WERI-Rb-1 (cell line): Measurements from ENCODE around the gene CSRP3.

Experiments
- DNase-seq: peaks from one replicate; pipeline ENCODE4 v3.0.0-alpha.2; 2020
- H3K27ac ChIP-seq: fragments of 250-450 bp; sonication (Bioruptor Pico); 2 replicates; pipeline ENCODE4 v1.5.1; 2020; ENCODE audit warnings: mild to moderate bottlenecking, moderate library complexity
- H3K27me3 ChIP-seq: fragments of 250-450 bp; sonication (Bioruptor Pico); 2 replicates; pipeline ENCODE4 v1.5.1; 2021; ENCODE audit warnings: mild to moderate bottlenecking, low read depth, moderate library complexity; ENCODE audit not compliant: insufficient read depth, severe bottlenecking
- H3K36me3 ChIP-seq: fragments of 250-450 bp; sonication (Bioruptor Pico); 2 replicates; pipeline ENCODE4 v1.5.1; 2020; ENCODE audit warnings: mild to moderate bottlenecking, moderate library complexity
- H3K4me3 ChIP-seq: 2 replicates; pipeline ENCODE4 v1.5.1; 2011; ENCODE audit warnings: low read depth, mild to moderate bottlenecking, control low read depth, low read length
- H3K9me3 ChIP-seq: fragments of 250-450 bp; sonication (Bioruptor Pico); 2 replicates; pipeline ENCODE4 v1.5.1; 2021; ENCODE audit warnings: mild to moderate bottlenecking, moderate library complexity; ENCODE audit not compliant: severe bottlenecking
- TF ChIP-seq, protein P1 (sequence below): IDR thresholded peaks from 2 replicates; pipeline ENCODE4 v1.5.1; 2011; ENCODE audit warnings: low read depth, mild to moderate bottlenecking, control low read depth, inconsistent platforms, low read length

The CSRP3 gene

GRCh38 chr11:19173004-19173689, 28.6 kb downstream of the CSRP3 start:
- peaks cover 28% of the 10 kb centered on the region for H3K36me3 ChIP-seq
- DNase-seq = no peak
- H3K27ac ChIP-seq = no peak overlapping the region

GRCh38 chr11:19168090-19168489, 33.7 kb downstream of the CSRP3 start:
- peaks cover 51% of the 10 kb centered on the region for H3K36me3 ChIP-seq
- TF ChIP-seq, protein P1, sequence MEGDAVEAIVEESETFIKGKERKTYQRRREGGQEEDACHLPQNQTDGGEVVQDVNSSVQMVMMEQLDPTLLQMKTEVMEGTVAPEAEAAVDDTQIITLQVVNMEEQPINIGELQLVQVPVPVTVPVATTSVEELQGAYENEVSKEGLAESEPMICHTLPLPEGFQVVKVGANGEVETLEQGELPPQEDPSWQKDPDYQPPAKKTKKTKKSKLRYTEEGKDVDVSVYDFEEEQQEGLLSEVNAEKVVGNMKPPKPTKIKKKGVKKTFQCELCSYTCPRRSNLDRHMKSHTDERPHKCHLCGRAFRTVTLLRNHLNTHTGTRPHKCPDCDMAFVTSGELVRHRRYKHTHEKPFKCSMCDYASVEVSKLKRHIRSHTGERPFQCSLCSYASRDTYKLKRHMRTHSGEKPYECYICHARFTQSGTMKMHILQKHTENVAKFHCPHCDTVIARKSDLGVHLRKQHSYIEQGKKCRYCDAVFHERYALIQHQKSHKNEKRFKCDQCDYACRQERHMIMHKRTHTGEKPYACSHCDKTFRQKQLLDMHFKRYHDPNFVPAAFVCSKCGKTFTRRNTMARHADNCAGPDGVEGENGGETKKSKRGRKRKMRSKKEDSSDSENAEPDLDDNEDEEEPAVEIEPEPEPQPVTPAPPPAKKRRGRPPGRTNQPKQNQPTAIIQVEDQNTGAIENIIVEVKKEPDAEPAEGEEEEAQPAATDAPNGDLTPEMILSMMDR = no peak
- no peak overlapping the region for H3K4me3 ChIP-seq
- no peak overlapping the region for H3K27ac ChIP-seq
- DNase-seq = no peak
- no peaks in the 10 kb centered on the region for H3K27me3 ChIP-seq
- H3K9me3 ChIP-seq = no peaks in the 10 kb centered on the region

More at GRCh38 chr11:19173004-19173689, 28.6 kb downstream of the CSRP3 start:
- H3K4me3 ChIP-seq = no peak overlapping the region
- TF ChIP-seq, protein P1 = no peak
- H3K9me3 ChIP-seq = no peaks in the 10 kb centered on the region
- no peaks in the 10 kb centered on the region for H3K27me3 ChIP-seq

- TF ChIP-seq, protein P1 = no peak
- Histone ChIP-seq H3K9me3 (no peaks in the 10 kb centered on the region), H3K27me3 (no peaks in the 10 kb centered on the region), H3K36me3 (peaks cover 40% of the 10 kb centered on the region), H3K27ac (no peak overlapping the region), H3K4me3 (no peak overlapping the region)
- DNase-seq = no peak
These were observed 36.9 kb downstream of the CSRP3 start for GRCh38 chr11:19164881-19165280.

DNA sequence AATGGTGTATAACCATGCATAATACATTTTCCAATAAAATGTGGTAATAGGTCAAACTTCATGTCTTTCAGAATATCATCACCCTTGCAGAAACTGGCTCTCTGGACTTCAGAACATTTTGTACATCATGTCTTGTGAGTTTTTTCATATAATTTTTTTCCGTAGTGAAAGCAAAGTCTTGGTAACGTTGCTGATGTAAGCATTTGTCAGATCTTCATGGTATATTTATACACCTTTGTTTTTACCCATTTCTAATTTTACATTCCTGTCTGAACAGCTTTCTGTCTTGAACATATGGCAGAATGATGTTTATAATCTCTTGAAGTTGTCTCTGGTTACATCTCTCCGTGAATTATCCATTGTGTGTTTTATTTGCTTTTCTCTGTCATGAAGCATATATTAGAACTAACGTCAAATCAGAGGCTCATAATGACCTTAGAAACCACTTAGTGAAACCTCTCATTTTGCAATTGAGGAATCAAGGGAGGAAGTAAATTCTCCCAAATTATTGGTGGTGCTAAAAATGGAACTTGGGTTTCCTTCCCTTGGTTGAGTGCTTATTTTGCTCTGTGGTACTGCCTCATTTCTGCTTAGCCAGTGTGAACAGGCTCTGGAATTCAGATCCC, 37.4 kb downstream of the CSRP3 start:
- Histone ChIP-seq H3K9me3 (no peaks in the 10 kb centered on the region), H3K27me3 (no peaks in the 10 kb centered on the region), H3K36me3 (peaks cover 37% of the 10 kb centered on the region), H3K4me3 (no peak overlapping the region), H3K27ac (no peak overlapping the region)
- TF ChIP-seq, protein P1 = no peak
- DNase-seq = no peak

- TF ChIP-seq, protein P1 = no peak
- no peak for DNase-seq
- Histone ChIP-seq H3K9me3 (no peaks in the 10 kb centered on the region), H3K4me3 (no peak overlapping the region), H3K27ac (no peak overlapping the region), H3K36me3 (peaks cover 36% of the 10 kb centered on the region), H3K27me3 (no peaks in the 10 kb centered on the region)
These were observed 38.2 kb downstream of the CSRP3 start for GRCh38 chr11:19163617-19164016.
